Measurements from ENCODE around the gene SLC10A3.

The SLC10A3 gene

DNA sequence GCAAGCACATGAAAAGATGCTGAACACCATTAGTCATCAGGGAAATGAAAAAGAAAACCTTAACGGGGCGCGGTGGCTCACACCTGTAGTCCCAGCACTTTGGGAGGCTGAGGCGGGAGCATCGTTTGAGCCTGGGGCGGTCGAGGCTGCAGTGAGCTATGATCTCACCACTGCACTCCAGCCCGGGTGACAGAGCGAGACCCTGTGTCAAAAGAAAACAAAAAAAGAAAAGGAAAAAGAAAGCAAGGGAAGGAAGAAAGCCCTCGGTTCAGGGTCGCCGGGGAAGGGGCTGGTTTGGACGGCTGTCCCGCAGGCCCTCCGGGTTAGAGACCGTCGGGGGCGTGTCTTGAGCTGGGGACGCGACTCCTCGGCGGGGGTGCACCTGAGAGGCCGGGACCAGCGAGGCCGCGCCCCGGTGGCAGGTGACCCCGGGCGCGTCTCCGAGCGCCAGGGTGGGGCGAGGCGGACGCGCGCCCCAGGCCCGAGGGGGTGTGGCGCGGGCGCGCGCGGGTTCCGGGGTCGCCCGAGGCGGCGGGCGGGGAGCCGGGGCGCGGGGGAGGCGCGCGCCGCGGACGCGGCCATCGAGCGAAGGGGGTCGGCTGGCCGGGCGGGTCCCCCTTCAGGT lies 32.8 kb downstream of the SLC10A3 start:
- peak overlapping the region; percentile 47 for H3K4me3 ChIP-seq (replicated peaks; ENCODE audit: low read depth, low read length)
- DNase-seq (ENCODE audit: low read depth) = no peak
- TF ChIP-seq, protein P1, sequence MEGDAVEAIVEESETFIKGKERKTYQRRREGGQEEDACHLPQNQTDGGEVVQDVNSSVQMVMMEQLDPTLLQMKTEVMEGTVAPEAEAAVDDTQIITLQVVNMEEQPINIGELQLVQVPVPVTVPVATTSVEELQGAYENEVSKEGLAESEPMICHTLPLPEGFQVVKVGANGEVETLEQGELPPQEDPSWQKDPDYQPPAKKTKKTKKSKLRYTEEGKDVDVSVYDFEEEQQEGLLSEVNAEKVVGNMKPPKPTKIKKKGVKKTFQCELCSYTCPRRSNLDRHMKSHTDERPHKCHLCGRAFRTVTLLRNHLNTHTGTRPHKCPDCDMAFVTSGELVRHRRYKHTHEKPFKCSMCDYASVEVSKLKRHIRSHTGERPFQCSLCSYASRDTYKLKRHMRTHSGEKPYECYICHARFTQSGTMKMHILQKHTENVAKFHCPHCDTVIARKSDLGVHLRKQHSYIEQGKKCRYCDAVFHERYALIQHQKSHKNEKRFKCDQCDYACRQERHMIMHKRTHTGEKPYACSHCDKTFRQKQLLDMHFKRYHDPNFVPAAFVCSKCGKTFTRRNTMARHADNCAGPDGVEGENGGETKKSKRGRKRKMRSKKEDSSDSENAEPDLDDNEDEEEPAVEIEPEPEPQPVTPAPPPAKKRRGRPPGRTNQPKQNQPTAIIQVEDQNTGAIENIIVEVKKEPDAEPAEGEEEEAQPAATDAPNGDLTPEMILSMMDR (IDR thresholded peaks at IDR 0.05; ENCODE audit: low read length, missing control alignments) = no peak

DNA sequence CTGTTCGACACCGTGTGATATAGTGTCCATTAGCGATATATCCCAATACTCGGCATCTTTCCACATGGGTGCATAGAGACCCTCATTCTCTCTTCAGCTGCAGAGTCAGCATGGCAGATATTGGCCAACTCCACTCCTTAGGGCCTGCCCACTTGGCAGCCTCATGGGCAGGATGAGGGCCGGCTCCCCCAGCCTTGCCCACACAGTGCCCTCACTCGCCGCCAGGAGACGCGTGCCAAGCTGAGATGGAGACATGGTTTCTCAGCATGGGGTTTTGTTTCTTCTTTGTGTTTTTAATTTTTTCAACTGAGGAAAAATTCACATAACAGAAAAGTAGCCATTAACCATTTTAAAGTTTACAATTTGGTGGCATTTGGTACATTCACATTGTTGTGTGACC lies 37.6 kb downstream of the SLC10A3 start:
- DNase-seq (ENCODE audit: low read depth) = no peak
- no peak overlapping the region for H3K4me3 ChIP-seq (replicated peaks; ENCODE audit: low read depth, low read length)
- TF ChIP-seq, protein P1 (IDR thresholded peaks at IDR 0.05; ENCODE audit: low read length, missing control alignments) = no peak

DNA sequence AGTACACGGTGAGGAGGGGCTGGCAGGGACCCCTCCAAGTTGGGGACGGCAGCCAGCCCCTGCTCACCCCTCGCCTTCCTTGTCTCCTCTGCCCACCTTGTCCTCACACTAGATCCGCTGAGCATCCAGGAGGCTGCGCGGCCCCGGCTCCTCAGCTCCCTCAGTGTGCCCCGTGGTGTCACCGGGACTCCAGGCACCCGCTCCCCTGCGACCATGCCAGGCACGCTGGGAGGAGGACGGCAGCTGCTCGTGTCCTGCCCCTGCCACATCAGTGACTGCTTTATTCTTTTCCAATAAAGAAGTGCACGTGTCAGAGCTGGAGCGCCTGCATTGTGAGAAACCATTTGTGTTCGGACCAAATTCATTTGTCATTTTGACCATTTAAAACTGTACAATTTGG lies 40.1 kb downstream of the SLC10A3 start:
- TF ChIP-seq, protein P1 (IDR thresholded peaks at IDR 0.05; ENCODE audit: low read length, missing control alignments) = no peak

DNA sequence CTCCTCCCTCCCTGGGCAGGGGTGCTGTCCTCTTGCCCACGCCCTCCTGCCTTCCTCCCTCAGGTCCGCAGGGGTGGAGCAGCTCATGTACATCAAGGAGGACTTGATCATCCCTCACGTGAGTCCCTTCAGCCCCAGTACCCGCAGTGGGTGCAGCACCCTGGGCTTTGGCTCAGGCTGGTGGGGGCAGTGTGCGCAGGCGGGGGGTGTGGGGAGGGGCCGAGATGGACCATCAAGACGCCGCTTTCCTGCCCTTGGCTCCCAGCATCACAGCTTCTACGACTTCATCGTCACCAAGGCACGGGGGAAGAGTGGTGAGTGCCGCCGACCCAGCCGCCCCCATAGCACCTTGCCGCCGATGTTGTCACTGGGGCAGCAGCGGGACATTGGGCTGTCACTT lies 40.8 kb downstream of the SLC10A3 start:
- DNase-seq (ENCODE audit: low read depth) = no peak
- TF ChIP-seq, protein P1 (IDR thresholded peaks at IDR 0.05; ENCODE audit: low read length, missing control alignments) = no peak
- H3K4me3 ChIP-seq (replicated peaks; ENCODE audit: low read depth, low read length) = no peak overlapping the region

More for the DNA sequence above, 40.1 kb downstream of the SLC10A3 start:
- no peak for DNase-seq (ENCODE audit: low read depth)
- H3K4me3 ChIP-seq (replicated peaks; ENCODE audit: low read depth, low read length) = no peak overlapping the region

DNA sequence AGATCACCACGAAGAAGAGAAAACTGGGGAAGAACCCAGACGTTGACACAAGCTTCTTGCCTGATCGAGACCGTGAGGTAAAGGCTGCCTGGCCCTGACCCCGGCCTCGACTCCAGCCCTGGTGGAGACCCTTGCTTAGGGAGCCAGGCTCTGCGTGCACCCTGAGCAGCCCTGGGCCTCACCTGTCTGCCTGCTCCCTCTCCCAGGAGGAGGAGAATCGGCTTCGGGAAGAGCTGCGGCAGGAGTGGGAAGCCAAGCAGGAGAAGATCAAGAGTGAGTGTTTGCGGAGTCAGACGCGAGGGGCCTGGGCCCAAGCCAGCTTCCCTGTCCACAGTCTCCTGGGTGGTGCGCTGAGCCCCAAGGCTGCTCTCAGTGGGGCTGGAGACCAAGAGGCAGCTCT lies 41.9 kb downstream of the SLC10A3 start:
- no peak overlapping the region for H3K4me3 ChIP-seq (replicated peaks; ENCODE audit: low read depth, low read length)
- no peak for DNase-seq (ENCODE audit: low read depth)
- TF ChIP-seq, protein P1 (IDR thresholded peaks at IDR 0.05; ENCODE audit: low read length, missing control alignments) = no peak

DNA sequence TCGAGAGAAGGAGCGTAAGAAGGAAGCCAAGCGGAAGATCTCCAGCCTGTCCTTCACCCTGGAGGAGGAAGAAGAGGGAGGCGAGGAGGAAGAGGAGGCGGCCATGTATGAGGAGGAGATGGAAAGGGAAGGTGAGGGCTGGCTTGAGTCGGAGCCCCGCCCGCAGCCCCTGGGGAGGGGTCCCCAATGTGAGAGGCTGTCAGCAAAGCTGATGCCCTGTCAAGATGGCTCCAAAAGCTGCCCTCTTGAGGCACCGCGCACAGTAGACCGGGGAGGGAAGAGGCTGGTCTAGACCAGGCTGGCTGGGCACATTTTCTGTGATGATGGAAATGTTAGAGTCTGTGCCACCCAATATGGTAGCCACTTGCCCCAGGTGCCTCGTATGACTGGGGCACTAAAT lies 44.0 kb downstream of the SLC10A3 start:
- no peak overlapping the region for H3K4me3 ChIP-seq (replicated peaks; ENCODE audit: low read depth, low read length)
- DNase-seq (ENCODE audit: low read depth) = no peak
- TF ChIP-seq, protein P1 (IDR thresholded peaks at IDR 0.05; ENCODE audit: low read length, missing control alignments) = no peak

DNA sequence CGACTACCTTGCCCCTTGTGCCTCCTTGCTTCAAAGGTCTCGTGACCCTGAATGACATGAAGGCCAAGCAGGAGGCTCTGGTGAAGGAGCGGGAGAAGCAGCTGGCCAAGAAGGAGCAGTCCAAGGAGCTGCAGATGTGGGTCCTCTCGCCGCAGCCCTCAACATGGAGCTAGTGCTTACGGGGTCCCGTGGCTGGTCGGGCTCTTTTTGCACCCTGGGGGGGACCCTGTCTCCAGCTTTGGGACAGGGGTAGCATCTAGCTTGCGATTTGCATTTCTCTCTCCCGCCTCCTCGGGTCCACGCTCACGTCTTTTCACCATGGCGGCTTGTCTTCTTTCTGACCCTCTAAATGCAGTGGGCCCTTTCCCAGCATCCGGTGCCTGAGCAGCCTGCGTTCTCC lies 44.7 kb downstream of the SLC10A3 start:
- no peak overlapping the region for H3K4me3 ChIP-seq (replicated peaks; ENCODE audit: low read depth, low read length)
- TF ChIP-seq, protein P1 (IDR thresholded peaks at IDR 0.05; ENCODE audit: low read length, missing control alignments) = no peak
- no peak for DNase-seq (ENCODE audit: low read depth)
